ENCODE results near the gene PLCL2.

PLCL2 gene

GRCh38 chr3:17132286-17133115 is 247.7 kb downstream of the PLCL2 start:
- DNase-seq, result peak; percentile 59

GRCh38 chr3:17133632-17134545 is 249.1 kb downstream of the PLCL2 start:
- DNase-seq, result no peak

GRCh38 chr3:17135696-17136095 is 250.9 kb downstream of the PLCL2 start:
- no peak for DNase-seq

GRCh38 chr3:17136136-17136721 is 251.5 kb downstream of the PLCL2 start:
- no peak for DNase-seq

- DNase-seq, result no peak
These were observed 252.6 kb downstream of the PLCL2 start for GRCh38 chr3:17137321-17137826.

- DNase-seq, result no peak
These were observed 253.7 kb downstream of the PLCL2 start for GRCh38 chr3:17138246-17139039.
